ENCODE measurements around the gene PRKCZ. TPM values are rescaled to one million over a fixed set of nuclear protein-coding genes. Genes with fewer than 3 reads are reported as not detected.

The PRKCZ gene
- total RNA-seq, 1 donor from 2014 or later: 55.5 TPM

- Mint-ChIP-seq H3K4me1 (no peaks in the 10 kb centered on the region), H3K27ac (no peak overlapping the region), H3K9me3 (no peaks in the 10 kb centered on the region), H3K36me3 (no peaks in the 10 kb centered on the region), H3K27me3 (ENCODE audit: low read depth) (peaks cover 17% of the 10 kb centered on the region), H3K4me3 (no peak overlapping the region)
- no peak for TF ChIP-seq CTCF (IDR thresholded peaks at IDR 0.05; ENCODE audit: unreplicated experiment)
- DNase-seq (ENCODE audit: low spot score in 2 of 2, unreplicated experiment in 2 of 2): no peak
Measured at GRCh38 chr1:2039251-2039650, 11.0 kb upstream of the PRKCZ start.

- DNase-seq (ENCODE audit: low spot score in 2 of 2, unreplicated experiment in 2 of 2): no peak
- Mint-ChIP-seq H3K4me1 (peaks cover 5% of the 10 kb centered on the region), H3K4me3 (no peak overlapping the region), H3K36me3 (no peaks in the 10 kb centered on the region), H3K27ac (no peak overlapping the region), H3K9me3 (no peaks in the 10 kb centered on the region), H3K27me3 (ENCODE audit: low read depth) (peaks cover 29% of the 10 kb centered on the region)
- TF ChIP-seq CTCF (IDR thresholded peaks at IDR 0.05; ENCODE audit: unreplicated experiment): no peak
Measured at GRCh38 chr1:2041305-2041704, 8.9 kb upstream of the PRKCZ start.

GRCh38 chr1:2041887-2042286, 8.3 kb upstream of the PRKCZ start:
- no peak for DNase-seq (ENCODE audit: low spot score in 2 of 2, unreplicated experiment in 2 of 2)
- no peak for TF ChIP-seq CTCF (IDR thresholded peaks at IDR 0.05; ENCODE audit: unreplicated experiment)
- Mint-ChIP-seq H3K27me3 (ENCODE audit: low read depth) (peaks cover 31% of the 10 kb centered on the region), H3K9me3 (no peaks in the 10 kb centered on the region), H3K4me1 (peaks cover 5% of the 10 kb centered on the region), H3K36me3 (no peaks in the 10 kb centered on the region), H3K4me3 (no peak overlapping the region), H3K27ac (no peak overlapping the region)

DNA sequence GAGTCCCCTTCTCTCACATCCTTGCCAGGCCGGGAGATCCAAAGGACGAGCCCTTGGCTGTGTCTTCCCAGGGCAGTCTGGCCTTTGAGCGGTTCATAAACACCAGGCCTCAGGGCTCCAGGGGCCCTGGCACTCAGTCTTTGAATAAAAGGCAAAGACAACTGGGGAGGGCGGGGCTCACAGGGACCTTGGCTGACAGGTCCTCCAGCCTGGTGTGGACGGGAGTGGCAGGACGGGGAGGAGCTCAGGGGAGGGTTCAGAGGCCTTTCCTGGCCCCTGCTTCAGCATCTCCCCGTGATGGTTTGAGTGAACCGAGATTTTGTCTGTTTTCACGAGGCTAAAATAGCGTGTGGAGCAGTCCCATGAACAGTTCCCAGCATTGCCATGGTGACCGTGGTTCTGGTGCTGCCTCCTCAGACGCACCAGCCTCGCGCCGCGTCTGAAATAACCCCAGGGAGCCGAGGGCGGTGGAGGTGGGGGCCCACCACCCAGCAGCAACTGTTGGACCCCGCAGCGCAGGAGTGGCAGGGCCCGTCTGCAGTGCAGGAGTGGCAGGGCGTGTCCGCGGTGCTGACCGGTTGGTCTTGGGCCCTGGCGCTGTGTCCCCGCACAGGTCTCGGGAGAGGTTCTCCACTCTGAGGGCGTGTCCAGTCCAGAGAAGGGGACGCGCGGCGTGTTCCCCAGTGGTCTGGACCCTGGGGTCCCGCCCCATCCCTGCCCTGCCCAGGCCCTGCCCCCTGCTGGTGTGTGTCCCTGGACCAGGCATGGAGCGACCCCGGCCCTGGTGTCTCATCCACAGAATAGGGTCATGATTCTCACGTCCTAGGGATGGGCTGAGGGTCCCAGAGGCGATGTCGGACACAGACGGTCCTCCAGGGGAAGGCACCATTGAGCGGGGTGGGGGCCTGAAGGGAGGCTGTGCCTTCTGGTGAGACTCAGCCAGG, 7.1 kb upstream of the PRKCZ start:
- Mint-ChIP-seq H3K36me3 (no peaks in the 10 kb centered on the region), H3K4me1 (peaks cover 5% of the 10 kb centered on the region), H3K27me3 (ENCODE audit: low read depth) (peaks cover 36% of the 10 kb centered on the region), H3K27ac (no peak overlapping the region), H3K9me3 (no peaks in the 10 kb centered on the region), H3K4me3 (no peak overlapping the region)
- no peak for DNase-seq (ENCODE audit: low spot score in 2 of 2, unreplicated experiment in 2 of 2)
- no peak for TF ChIP-seq CTCF (IDR thresholded peaks at IDR 0.05; ENCODE audit: unreplicated experiment)

DNA sequence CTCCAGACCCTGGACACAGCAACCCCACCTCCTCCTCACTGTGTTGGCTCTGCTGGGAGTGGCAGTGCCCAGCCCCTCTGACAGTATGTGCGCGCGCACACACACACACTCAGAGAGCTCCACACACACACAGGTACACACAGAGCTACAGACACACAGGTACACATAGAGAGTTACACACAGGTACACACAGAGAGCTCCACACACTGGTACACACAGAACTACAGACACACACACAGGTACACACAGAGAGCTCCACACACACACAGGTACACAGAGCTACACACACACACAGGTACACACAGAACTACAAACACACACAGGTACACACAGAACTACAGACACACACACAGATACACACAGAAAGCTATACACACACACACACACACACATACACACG, 6.3 kb upstream of the PRKCZ start:
- no peak for TF ChIP-seq CTCF (IDR thresholded peaks at IDR 0.05; ENCODE audit: unreplicated experiment)
- Mint-ChIP-seq H3K4me3 (peak overlapping the region; percentile 33), H3K27ac (no peak overlapping the region)

More for the DNA sequence above, 6.3 kb upstream of the PRKCZ start:
- H3K4me1 Mint-ChIP-seq: peaks cover 10% of the 10 kb centered on the region
- no peaks in the 10 kb centered on the region for H3K9me3 Mint-ChIP-seq
- DNase-seq (ENCODE audit: low spot score in 2 of 2, unreplicated experiment in 2 of 2): no peak
- peaks cover 42% of the 10 kb centered on the region for H3K27me3 Mint-ChIP-seq (ENCODE audit: low read depth)
- no peaks in the 10 kb centered on the region for H3K36me3 Mint-ChIP-seq
